ENCODE data around the gene ACR. TPM values are rescaled to one million over a fixed set of nuclear protein-coding genes. Genes with fewer than 3 reads are reported as not detected.

Gene ACR
- total RNA-seq, 1 experiment from 2014 or later: 0.21 TPM

DNA sequence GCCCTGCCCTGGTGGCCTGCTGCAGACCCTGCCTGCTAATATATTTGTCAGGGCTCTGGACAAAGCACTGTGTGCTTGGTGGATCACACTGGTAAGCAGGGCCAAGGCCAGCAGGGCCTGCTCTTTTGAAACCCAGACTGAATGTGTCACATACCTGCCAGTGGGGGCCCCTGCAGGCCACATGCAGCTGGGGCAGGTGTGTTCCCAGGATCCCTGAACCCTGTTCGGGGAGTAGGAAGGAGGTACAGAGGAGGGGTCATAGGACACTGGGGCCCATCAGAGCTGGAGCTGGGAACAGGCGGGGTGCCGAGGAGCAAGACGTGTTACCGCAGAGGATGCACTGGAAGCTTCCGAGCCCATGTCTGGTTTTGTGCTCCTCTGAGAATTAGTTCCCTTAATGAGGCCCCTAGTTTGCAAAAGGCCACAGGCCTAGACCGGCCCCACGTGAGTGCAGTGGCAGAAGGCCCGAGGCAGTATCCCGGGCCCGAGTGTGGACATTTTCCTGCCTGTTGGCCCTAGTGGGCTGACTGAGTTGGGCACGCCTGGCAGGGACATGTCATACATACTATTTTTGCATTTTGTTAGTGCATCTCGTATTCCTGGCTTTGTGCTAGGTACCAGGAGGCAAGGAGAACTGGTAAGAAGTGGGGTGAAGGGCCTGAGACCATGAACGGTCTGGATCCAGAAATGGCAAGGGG lies 11.2 kb upstream of the ACR start:
- H3K36me3 ChIP-seq (ENCODE audit: control insufficient read depth, insufficient read depth, low read length): no peaks in the 10 kb centered on the region
- H3K9me3 ChIP-seq (ENCODE audit: control insufficient read depth, insufficient read depth, low read depth, low read length): no peaks in the 10 kb centered on the region
- BruUV-seq (replicated peaks): no TSS peak
- no peak overlapping the region for H3K27ac ChIP-seq (ENCODE audit: low read length)
- ATAC-seq (no peak), DNase-seq (ENCODE audit: low read depth, low spot score) (no peak)
- H3K27me3 ChIP-seq (ENCODE audit: control insufficient read depth, insufficient read depth, low read length): no peaks in the 10 kb centered on the region
- CTCF ChIA-PET: no interaction called here
- no peak overlapping the region for H3K4me3 ChIP-seq (ENCODE audit: low read depth in 2 of 2, low read length in 2 of 2)
- intact Hi-C loops (cut with micrococcal nuclease; ENCODE audit: unreplicated experiment): no loop called here
- no peaks in the 10 kb centered on the region for H3K4me1 ChIP-seq (ENCODE audit: control insufficient read depth, insufficient read depth, low read length)
- in situ Hi-C loops (cut with HindIII; ENCODE audit: low pct_unique_long_range_greater_than_20kb, low sequenced_read_pairs): no loop called here
- POLR2A ChIA-PET: no interaction called here
- TF ChIP-seq POLR2AphosphoS5 (IDR thresholded peaks at IDR 0.05; ENCODE audit: low read depth, low read length) (no peak), TCF7L2 (IDR thresholded peaks at IDR 0.05; ENCODE audit: low read depth, low read length) (no peak), SIN3A (IDR thresholded peaks at IDR 0.05; ENCODE audit: borderline replicate concordance, insufficient read depth, low read depth, low read length) (no peak)
- TF ChIP-seq, protein P1, sequence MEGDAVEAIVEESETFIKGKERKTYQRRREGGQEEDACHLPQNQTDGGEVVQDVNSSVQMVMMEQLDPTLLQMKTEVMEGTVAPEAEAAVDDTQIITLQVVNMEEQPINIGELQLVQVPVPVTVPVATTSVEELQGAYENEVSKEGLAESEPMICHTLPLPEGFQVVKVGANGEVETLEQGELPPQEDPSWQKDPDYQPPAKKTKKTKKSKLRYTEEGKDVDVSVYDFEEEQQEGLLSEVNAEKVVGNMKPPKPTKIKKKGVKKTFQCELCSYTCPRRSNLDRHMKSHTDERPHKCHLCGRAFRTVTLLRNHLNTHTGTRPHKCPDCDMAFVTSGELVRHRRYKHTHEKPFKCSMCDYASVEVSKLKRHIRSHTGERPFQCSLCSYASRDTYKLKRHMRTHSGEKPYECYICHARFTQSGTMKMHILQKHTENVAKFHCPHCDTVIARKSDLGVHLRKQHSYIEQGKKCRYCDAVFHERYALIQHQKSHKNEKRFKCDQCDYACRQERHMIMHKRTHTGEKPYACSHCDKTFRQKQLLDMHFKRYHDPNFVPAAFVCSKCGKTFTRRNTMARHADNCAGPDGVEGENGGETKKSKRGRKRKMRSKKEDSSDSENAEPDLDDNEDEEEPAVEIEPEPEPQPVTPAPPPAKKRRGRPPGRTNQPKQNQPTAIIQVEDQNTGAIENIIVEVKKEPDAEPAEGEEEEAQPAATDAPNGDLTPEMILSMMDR (IDR thresholded peaks at IDR 0.05): no peak
- TF ChIP-seq, protein P2, sequence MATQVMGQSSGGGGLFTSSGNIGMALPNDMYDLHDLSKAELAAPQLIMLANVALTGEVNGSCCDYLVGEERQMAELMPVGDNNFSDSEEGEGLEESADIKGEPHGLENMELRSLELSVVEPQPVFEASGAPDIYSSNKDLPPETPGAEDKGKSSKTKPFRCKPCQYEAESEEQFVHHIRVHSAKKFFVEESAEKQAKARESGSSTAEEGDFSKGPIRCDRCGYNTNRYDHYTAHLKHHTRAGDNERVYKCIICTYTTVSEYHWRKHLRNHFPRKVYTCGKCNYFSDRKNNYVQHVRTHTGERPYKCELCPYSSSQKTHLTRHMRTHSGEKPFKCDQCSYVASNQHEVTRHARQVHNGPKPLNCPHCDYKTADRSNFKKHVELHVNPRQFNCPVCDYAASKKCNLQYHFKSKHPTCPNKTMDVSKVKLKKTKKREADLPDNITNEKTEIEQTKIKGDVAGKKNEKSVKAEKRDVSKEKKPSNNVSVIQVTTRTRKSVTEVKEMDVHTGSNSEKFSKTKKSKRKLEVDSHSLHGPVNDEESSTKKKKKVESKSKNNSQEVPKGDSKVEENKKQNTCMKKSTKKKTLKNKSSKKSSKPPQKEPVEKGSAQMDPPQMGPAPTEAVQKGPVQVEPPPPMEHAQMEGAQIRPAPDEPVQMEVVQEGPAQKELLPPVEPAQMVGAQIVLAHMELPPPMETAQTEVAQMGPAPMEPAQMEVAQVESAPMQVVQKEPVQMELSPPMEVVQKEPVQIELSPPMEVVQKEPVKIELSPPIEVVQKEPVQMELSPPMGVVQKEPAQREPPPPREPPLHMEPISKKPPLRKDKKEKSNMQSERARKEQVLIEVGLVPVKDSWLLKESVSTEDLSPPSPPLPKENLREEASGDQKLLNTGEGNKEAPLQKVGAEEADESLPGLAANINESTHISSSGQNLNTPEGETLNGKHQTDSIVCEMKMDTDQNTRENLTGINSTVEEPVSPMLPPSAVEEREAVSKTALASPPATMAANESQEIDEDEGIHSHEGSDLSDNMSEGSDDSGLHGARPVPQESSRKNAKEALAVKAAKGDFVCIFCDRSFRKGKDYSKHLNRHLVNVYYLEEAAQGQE (IDR thresholded peaks at IDR 0.05; ENCODE audit: insufficient read depth in 1 of 2, low read depth in 2 of 2, low read length in 1 of 2): no peak

DNA sequence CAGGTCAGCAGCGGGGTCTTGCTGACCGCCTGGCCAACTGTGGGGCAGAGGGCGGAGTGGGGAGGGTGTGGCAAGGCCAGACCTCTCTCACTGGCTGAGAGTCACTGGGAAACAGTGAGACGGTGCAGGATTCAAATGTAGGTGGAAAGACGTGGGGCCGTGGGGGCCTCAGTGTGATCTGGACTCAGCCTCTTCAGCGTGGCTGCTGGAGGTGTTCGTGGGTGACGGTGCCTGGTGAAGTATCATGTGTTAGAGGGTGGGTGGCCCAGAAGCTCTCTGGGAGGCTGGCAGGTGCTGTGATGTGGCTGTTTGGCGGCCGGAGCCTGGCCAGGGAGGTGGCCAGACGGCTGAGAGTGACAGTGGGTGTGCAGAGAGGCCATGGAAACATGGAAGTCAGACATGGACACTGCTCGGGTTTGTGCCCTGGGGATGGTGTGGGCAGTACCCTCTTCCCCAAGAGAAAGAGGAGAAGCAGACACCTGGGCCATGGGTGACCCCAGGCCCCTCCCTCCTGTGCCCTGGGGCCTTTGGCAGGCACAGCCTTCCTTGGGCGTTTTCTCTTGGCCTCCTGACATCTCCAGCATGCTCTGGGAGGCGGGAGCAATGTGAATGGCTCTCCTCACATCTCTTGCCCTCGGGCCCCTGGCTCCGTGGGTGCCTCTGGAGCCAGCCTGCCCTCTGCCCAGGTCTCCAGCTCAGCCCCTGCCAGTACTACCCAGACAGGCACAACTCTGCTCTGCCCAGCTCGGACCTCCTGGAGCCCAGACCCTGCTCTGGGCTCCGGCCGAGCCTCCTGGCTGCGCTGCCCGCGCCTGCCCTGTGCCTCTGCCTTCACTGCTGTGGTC lies 10.1 kb upstream of the ACR start:
- BruUV-seq (replicated peaks): no TSS peak
- ATAC-seq (no peak), DNase-seq (ENCODE audit: low read depth, low spot score) (no peak)
- TF ChIP-seq TCF7L2 (IDR thresholded peaks at IDR 0.05; ENCODE audit: low read depth, low read length) (no peak), SIN3A (IDR thresholded peaks at IDR 0.05; ENCODE audit: borderline replicate concordance, insufficient read depth, low read depth, low read length) (no peak), POLR2AphosphoS5 (IDR thresholded peaks at IDR 0.05; ENCODE audit: low read depth, low read length) (no peak)
- TF ChIP-seq, protein P1 (IDR thresholded peaks at IDR 0.05): no peak
- TF ChIP-seq, protein P2 (IDR thresholded peaks at IDR 0.05; ENCODE audit: insufficient read depth in 1 of 2, low read depth in 2 of 2, low read length in 1 of 2): no peak
- ChIA-PET CTCF (interaction anchor here (0.5 kb wide), 1 partner anchor 72 kb away, joined by 3 read pairs; no protein-coding TSS in a partner anchor), POLR2A (no interaction called here)
- in situ Hi-C loops (cut with HindIII; ENCODE audit: low pct_unique_long_range_greater_than_20kb, low sequenced_read_pairs) (no loop called here), intact Hi-C loops (cut with micrococcal nuclease; ENCODE audit: unreplicated experiment) (no loop called here)
- Histone ChIP-seq H3K4me1 (ENCODE audit: control insufficient read depth, insufficient read depth, low read length) (no peaks in the 10 kb centered on the region), H3K9me3 (ENCODE audit: control insufficient read depth, insufficient read depth, low read depth, low read length) (no peaks in the 10 kb centered on the region), H3K36me3 (ENCODE audit: control insufficient read depth, insufficient read depth, low read length) (no peaks in the 10 kb centered on the region), H3K27ac (ENCODE audit: low read length) (no peak overlapping the region), H3K4me3 (ENCODE audit: low read depth in 2 of 2, low read length in 2 of 2) (no peak overlapping the region), H3K27me3 (ENCODE audit: control insufficient read depth, insufficient read depth, low read length) (no peaks in the 10 kb centered on the region)

All from Panc1 (cell line).